Progenitor cell of endocrine pancreas (in vitro differentiated cells): ENCODE measurements around the gene MYL6B. TPM values are rescaled to one million over a fixed set of nuclear protein-coding genes. Genes with fewer than 3 reads are reported as not detected.
A peak's percentile ranks its signal among the peaks of the same experiment; 100 is the strongest.

Source experiments
- DNase-seq: peaks from one replicate; pipeline ENCODE4 v3.0.0; 2021; ENCODE audit warnings: low spot score; ENCODE audit not compliant: unreplicated experiment
- H3K27ac Mint-ChIP-seq: 2 replicates; pipeline ENCODE4 v1.8.0; 2021; ENCODE audit warnings: mild to moderate bottlenecking, moderate library complexity, mixed read lengths
- H3K27me3 Mint-ChIP-seq: 2 replicates; pipeline ENCODE4 v1.8.0; 2021; ENCODE audit warnings: mixed read lengths
- H3K36me3 Mint-ChIP-seq: 2 replicates; pipeline ENCODE4 v1.8.0; 2022; ENCODE audit warnings: mixed read lengths; ENCODE audit not compliant: insufficient read depth
- H3K4me1 Mint-ChIP-seq: 2 replicates; pipeline ENCODE4 v1.8.0; 2021; ENCODE audit warnings: low read depth, mixed read lengths
- H3K4me3 Mint-ChIP-seq: 2 replicates; pipeline ENCODE4 v1.8.0; 2021; ENCODE audit warnings: low read depth, mild to moderate bottlenecking, moderate library complexity, mixed read lengths
- H3K9me3 Mint-ChIP-seq: 2 replicates; pipeline ENCODE4 v1.8.0; 2021; ENCODE audit warnings: low read depth, mixed read lengths
- CTCF ChIP-seq: fragments of 200-600 bp; sonication (generic); IDR thresholded peaks from one replicate; pipeline ENCODE4 v1.5.0; 2021; ENCODE audit warnings: antibody characterized with exemption, mild to moderate bottlenecking; ENCODE audit not compliant: unreplicated experiment
- total RNA-seq: library from RNA; stranded (reverse); gene quantifications from 2 replicates; pipeline ENCODE4 v1.2.1, GENCODE V29; 2021

Gene MYL6B
- total RNA-seq, 1 donor from 2014 or later = 172 TPM

- peaks cover 27% of the 10 kb centered on the region for H3K4me1 Mint-ChIP-seq
- no peaks in the 10 kb centered on the region for H3K9me3 Mint-ChIP-seq
- H3K27me3 Mint-ChIP-seq = no peaks in the 10 kb centered on the region
- H3K4me3 Mint-ChIP-seq = peak overlapping the region; percentile 96
- peak overlapping the region; percentile 99 for H3K27ac Mint-ChIP-seq
- peak; percentile 66 for TF ChIP-seq CTCF
- H3K36me3 Mint-ChIP-seq = peaks cover 11% of the 10 kb centered on the region
- peak; percentile 39 for DNase-seq
Measured at GRCh38 chr12:56119361-56119796, 33.0 kb upstream of the MYL6B start.

GRCh38 chr12:56120158-56120846 is 32.1 kb upstream of the MYL6B start:
- no peak for DNase-seq
- H3K9me3 Mint-ChIP-seq = no peaks in the 10 kb centered on the region
- no peak for TF ChIP-seq CTCF
- H3K27me3 Mint-ChIP-seq = no peaks in the 10 kb centered on the region
- no peak overlapping the region for H3K27ac Mint-ChIP-seq
- no peak overlapping the region for H3K4me3 Mint-ChIP-seq
- peaks cover 28% of the 10 kb centered on the region for H3K4me1 Mint-ChIP-seq
- peaks cover 11% of the 10 kb centered on the region for H3K36me3 Mint-ChIP-seq

GRCh38 chr12:56121204-56121870 is 31.1 kb upstream of the MYL6B start:
- Mint-ChIP-seq H3K4me3 (no peak overlapping the region), H3K27ac (no peak overlapping the region), H3K4me1 (peaks cover 32% of the 10 kb centered on the region), H3K36me3 (peaks cover 11% of the 10 kb centered on the region), H3K9me3 (no peaks in the 10 kb centered on the region), H3K27me3 (no peaks in the 10 kb centered on the region)
- DNase-seq = no peak
- TF ChIP-seq CTCF = no peak

- Mint-ChIP-seq H3K36me3 (peaks cover 4% of the 10 kb centered on the region), H3K4me3 (no peak overlapping the region), H3K27me3 (no peaks in the 10 kb centered on the region), H3K27ac (no peak overlapping the region), H3K4me1 (peaks cover 43% of the 10 kb centered on the region), H3K9me3 (no peaks in the 10 kb centered on the region)
- no peak for TF ChIP-seq CTCF
- DNase-seq = no peak
Measured at GRCh38 chr12:56122637-56123036, 29.8 kb upstream of the MYL6B start.

- Mint-ChIP-seq H3K4me3 (no peak overlapping the region), H3K27me3 (no peaks in the 10 kb centered on the region)
Measured at GRCh38 chr12:56124133-56124532, 28.3 kb upstream of the MYL6B start.

More at GRCh38 chr12:56124133-56124532, 28.3 kb upstream of the MYL6B start:
- Mint-ChIP-seq H3K4me1 (peaks cover 41% of the 10 kb centered on the region), H3K9me3 (no peaks in the 10 kb centered on the region), H3K36me3 (peaks cover 2% of the 10 kb centered on the region), H3K27ac (peak overlapping the region; percentile 72)
- no peak for TF ChIP-seq CTCF
- DNase-seq = no peak
